H1 (cell line): ENCODE data around the gene PRDX3. TPM values are rescaled to one million over a fixed set of nuclear protein-coding genes. Genes with fewer than 3 reads are reported as not detected.

Source experiments
- CTCF ChIA-PET: fragments of 300-600 bp; sonication (Branson Sonifier 250); formaldehyde crosslinking; loops from one replicate; lab custom pipeline; 2021; ENCODE audit not compliant: partially characterized antibody; lab: Charles Lee
- POLR2A ChIA-PET: fragments of 300-600 bp; sonication (Branson Sonifier 250); formaldehyde crosslinking; loops from one replicate; lab custom pipeline; 2021; ENCODE audit warnings: inconsistent platforms; ENCODE audit not compliant: partially characterized antibody; lab: Charles Lee
- DNase-seq, 2 experiments: peaks; one replicate each; pipeline versions ENCODE4 v3.0.0 to v3.0.0-alpha.2; 2010 to 2022; ENCODE audit warnings: low spot score in 2 of 2, low read depth in 1 of 2, mixed read lengths in 1 of 2
- FAIRE-seq: peaks from 2 replicates; lab custom pipeline; 2011; peaks lifted over from hg19 to GRCh38; lab: Jason Lieb, UNC
- H2AFZ ChIP-seq: 2 replicates; pipeline ENCODE4 v1.8.1; 2012; ENCODE audit warnings: low read length, inconsistent platforms
- H2AK5ac ChIP-seq: 2 replicates; pipeline ENCODE4 v1.6.1; 2013; ENCODE audit warnings: low read depth, low read length
- H2BK120ac ChIP-seq: replicated peaks from 2 replicates; pipeline ENCODE3; 2013; ENCODE audit warnings: low read depth, low read length, inconsistent platforms
- H2BK12ac ChIP-seq: 2 replicates; pipeline ENCODE4 v1.6.1; 2013; ENCODE audit warnings: low read depth, low read length
- H2BK15ac ChIP-seq: 2 replicates; pipeline ENCODE4 v1.6.1; 2013; ENCODE audit warnings: low read length
- H2BK20ac ChIP-seq: 2 replicates; pipeline ENCODE4 v1.6.1; 2013; ENCODE audit warnings: low read length
- H2BK5ac ChIP-seq: 2 replicates; pipeline ENCODE4 v1.6.1; 2013; ENCODE audit warnings: low read depth, low read length
- H3K14ac ChIP-seq: 2 replicates; pipeline ENCODE4 v1.6.1; 2013; ENCODE audit warnings: inconsistent platforms; ENCODE audit not compliant: insufficient read length
- H3K18ac ChIP-seq: 2 replicates; pipeline ENCODE4 v1.6.1; 2013; ENCODE audit warnings: low read length; ENCODE audit errors: extremely low read depth
- H3K23ac ChIP-seq: 2 replicates; pipeline ENCODE4 v1.6.1; 2013; ENCODE audit warnings: inconsistent platforms; ENCODE audit not compliant: insufficient read length
- H3K23me2 ChIP-seq: 2 replicates; pipeline ENCODE4 v1.6.1; 2013; ENCODE audit warnings: low read depth, low read length
- H3K27ac ChIP-seq: 2 replicates; pipeline ENCODE4 v1.6.1; 2011; ENCODE audit warnings: low read depth, low read length, inconsistent platforms
- H3K27me3 ChIP-seq, 4 experiments: replicated peaks in 1 of 4; 1 replicate in 1 of 4; 2 replicates in 3 of 4; pipeline versions ENCODE4 v1.6.1 to v1.8.1; 2011 to 2013; ENCODE audit warnings: low read length in 3 of 4, mild to moderate bottlenecking in 3 of 4, inconsistent platforms in 2 of 4, mixed read lengths in 2 of 4, moderate library complexity in 1 of 4; ENCODE audit not compliant: control insufficient read depth in 3 of 4, insufficient read depth in 3 of 4; ENCODE audit errors: extremely low read depth in 1 of 4
- H3K36me3 ChIP-seq, 4 experiments: 2 replicates each; pipeline versions ENCODE4 v1.6.1 to v1.8.1; 2011 to 2013; ENCODE audit warnings: mild to moderate bottlenecking in 4 of 4, low read length in 3 of 4, moderate library complexity in 2 of 4, control low read depth in 1 of 4, inconsistent platforms in 1 of 4; ENCODE audit not compliant: insufficient read depth in 4 of 4, control insufficient read depth in 2 of 4
- H3K4ac ChIP-seq: replicated peaks from 2 replicates; pipeline ENCODE3; 2013; ENCODE audit warnings: low read length, low read depth, mixed read lengths, inconsistent platforms; ENCODE audit not compliant: insufficient read length
- H3K4me1 ChIP-seq, 4 experiments: replicated peaks in 1 of 4; 1 replicate in 1 of 4; 2 replicates in 3 of 4; pipeline versions ENCODE4 v1.6.1 to v1.8.1; 2011 to 2013; ENCODE audit warnings: low read length in 3 of 4, inconsistent platforms in 2 of 4, mixed read lengths in 1 of 4; ENCODE audit not compliant: insufficient read depth in 4 of 4, control insufficient read depth in 3 of 4
- H3K4me2 ChIP-seq, 2 experiments: 2 replicates each; pipeline versions ENCODE4 v1.6.1 to v1.8.1; 2011 to 2013; ENCODE audit warnings: low read depth in 2 of 2, low read length in 2 of 2, control low read depth in 1 of 2, inconsistent platforms in 1 of 2, mild to moderate bottlenecking in 1 of 2; ENCODE audit not compliant: insufficient read depth in 1 of 2
- H3K4me3 ChIP-seq, 4 experiments: fragments of 200-600, 300-600 bp in 1 of 4; sonication (generic), shearing (Covaris generic), sonication (Bioruptor Twin) in 1 of 4; 2 replicates each; pipeline versions ENCODE4 v1.5.1 to v1.8.1; 2011 to 2016; ENCODE audit warnings: low read length in 4 of 4, low read depth in 3 of 4, control low read depth in 2 of 4, inconsistent platforms in 2 of 4, mild to moderate bottlenecking in 2 of 4, mixed read lengths in 1 of 4, moderate library complexity in 1 of 4; ENCODE audit not compliant: insufficient read depth in 2 of 4; ENCODE audit errors: extremely low read depth in 1 of 4
- H3K56ac ChIP-seq: replicated peaks from 2 replicates; pipeline ENCODE3; 2013; ENCODE audit warnings: low read depth, mild to moderate bottlenecking, mixed read lengths, low read length, inconsistent platforms; ENCODE audit not compliant: insufficient read length
- H3K79me1 ChIP-seq: 2 replicates; pipeline ENCODE4 v1.6.1; 2013; ENCODE audit warnings: low read depth, low read length, control low read depth
- H3K79me2 ChIP-seq, 2 experiments: 2 replicates each; pipeline versions ENCODE4 v1.6.1 to v1.8.1; 2012 to 2013; ENCODE audit warnings: low read length in 2 of 2, mild to moderate bottlenecking in 2 of 2, inconsistent platforms in 1 of 2; ENCODE audit not compliant: insufficient read depth in 2 of 2, control insufficient read depth in 1 of 2
- H3K9ac ChIP-seq, 4 experiments: replicated peaks in 1 of 4; 1 replicate in 1 of 4; 2 replicates in 3 of 4; pipeline versions ENCODE4 v1.6.1 to v1.8.1; 2011 to 2013; ENCODE audit warnings: low read depth in 3 of 4, low read length in 3 of 4, control low read depth in 2 of 4, mild to moderate bottlenecking in 2 of 4, moderate library complexity in 2 of 4, inconsistent platforms in 1 of 4; ENCODE audit errors: extremely low read depth in 1 of 4
- H3K9me3 ChIP-seq, 2 experiments: 2 replicates each; pipeline versions ENCODE4 v1.6.1 to v1.8.1; 2012 to 2013; ENCODE audit warnings: mild to moderate bottlenecking in 2 of 2, moderate library complexity in 2 of 2, control low read depth in 1 of 2, inconsistent platforms in 1 of 2, low read depth in 1 of 2, low read length in 1 of 2, mixed read lengths in 1 of 2; ENCODE audit not compliant: insufficient read depth in 2 of 2
- H4K20me1 ChIP-seq, 2 experiments: replicated peaks in 1 of 2; 2 replicates each; pipeline versions ENCODE3 to v1.8.1; 2011 to 2013; ENCODE audit warnings: inconsistent platforms in 2 of 2, low read length in 2 of 2, mild to moderate bottlenecking in 1 of 2; ENCODE audit not compliant: insufficient read depth in 2 of 2, control insufficient read depth in 1 of 2
- H4K5ac ChIP-seq: 2 replicates; pipeline ENCODE4 v1.6.1; 2013; ENCODE audit warnings: low read length, low read depth, mixed read lengths, inconsistent platforms; ENCODE audit not compliant: insufficient read length
- H4K8ac ChIP-seq: 2 replicates; pipeline ENCODE4 v1.8.0; 2013; ENCODE audit warnings: mild to moderate bottlenecking, moderate library complexity, low read length, inconsistent platforms; ENCODE audit not compliant: insufficient read depth; ENCODE audit errors: extremely low read depth
- H4K91ac ChIP-seq: replicated peaks from 2 replicates; pipeline ENCODE3; 2013; ENCODE audit warnings: low read length, mixed read lengths, inconsistent platforms; ENCODE audit not compliant: insufficient read length
- GABPA ChIP-seq: IDR thresholded peaks from 2 replicates; pipeline ENCODE4 v1.6.1; 2011; ENCODE audit warnings: mild to moderate bottlenecking, low read length, moderate library complexity, borderline replicate concordance; ENCODE audit not compliant: insufficient read depth
- GTF2F1 ChIP-seq: IDR thresholded peaks from 2 replicates; pipeline ENCODE4 v1.6.1; 2012; ENCODE audit warnings: low read depth, low read length, improper control_type of control experiment, borderline replicate concordance
- NRF1 ChIP-seq: IDR thresholded peaks from 2 replicates; pipeline ENCODE4 v1.6.1; 2011; ENCODE audit warnings: mild to moderate bottlenecking, low read depth, low read length, improper control_type of control experiment
- POLR2AphosphoS5 ChIP-seq: IDR thresholded peaks from 2 replicates; pipeline ENCODE4 v1.6.1; 2011; ENCODE audit warnings: low read depth, low read length
- RNF2 ChIP-seq: fragments of 200-900, 300-1000 bp; sonication (generic); IDR thresholded peaks from 2 replicates; pipeline ENCODE4 v1.7.1; 2016; ENCODE audit warnings: borderline replicate concordance, low read depth, mild to moderate bottlenecking, antibody characterized with exemption, low read length; ENCODE audit not compliant: poor library complexity, severe bottlenecking; ENCODE audit errors: missing control alignments
- SAP30 ChIP-seq: fragments of 300-600 bp; sonication (generic); IDR thresholded peaks from 2 replicates; pipeline ENCODE4 v1.7.1; 2012; ENCODE audit warnings: low read length, moderate library complexity, mild to moderate bottlenecking, inconsistent platforms; ENCODE audit not compliant: insufficient read depth, insufficient replicate concordance
- SIX5 ChIP-seq: IDR thresholded peaks from 2 replicates; pipeline ENCODE4 v1.6.1; 2011; ENCODE audit warnings: mild to moderate bottlenecking, low read depth, low read length
- SP2 ChIP-seq: IDR thresholded peaks from 2 replicates; pipeline ENCODE4 v1.6.1; 2012; ENCODE audit warnings: mild to moderate bottlenecking, low read length, inconsistent platforms
- SUZ12 ChIP-seq: fragments of 200-600 bp; sonication (generic); IDR thresholded peaks from 2 replicates; pipeline ENCODE4 v1.6.1; 2012; ENCODE audit warnings: mild to moderate bottlenecking, inconsistent platforms, low read length, moderate library complexity, mixed read lengths
- WGBS, 2 experiments: shearing (Covaris generic) in 1 of 2; methylation state at CpG; one replicate each; pipeline versions ENCODE4 v1.1.6 to v1.1.7; 2013 to 2015; ENCODE audit warnings: low lambda C conversion rate in 2 of 2, mixed read lengths in 2 of 2, inconsistent platforms in 1 of 2, low coverage in 1 of 2, missing lambda C conversion rate in 1 of 2; ENCODE audit not compliant: insufficient replicate concordance in 2 of 2, insufficient coverage in 1 of 2, insufficient read length in 1 of 2; ENCODE audit errors: extremely low coverage in 1 of 2, missing lambda C conversion rate in 1 of 2; 5-methylcytosine and 5-hydroxymethylcytosine counted together
- polyA plus RNA-seq, 7 experiments: library from polyadenylated mRNA; depleted of rRNA in 3 of 7; stranded (reverse) in 5 of 7; unstranded in 2 of 7; fragments of >200 nt in 5 of 7; fragments of 200-250 nt in 2 of 7; gene quantifications; 1 replicate in 5 of 7; 2 replicates in 1 of 7; 4 replicates in 1 of 7; pipeline versions ENCODE4 v1.2.1 to v1.2.3, GENCODE V29; 2011 to 2013; ENCODE audit warnings: missing spikeins in 2 of 7, mixed read lengths in 2 of 7
- total RNA-seq: library from RNA; stranded (reverse); fragmentation: NEBNext Ultra II Directional; extraction: Animal tissue kit (Norgen Biotek cat#: 25700); gene quantifications from 2 replicates; pipeline ENCODE4 v1.2.1, GENCODE V29; 2021
- TF ChIP-seq, protein P1 (sequence below), 3 experiments: IDR thresholded peaks; 1 replicate in 2 of 3; 2 replicates in 1 of 3; pipeline versions ENCODE4 v1.5.1 to v1.6.1; 2011; ENCODE audit warnings: low read length in 3 of 3, mild to moderate bottlenecking in 3 of 3, inconsistent platforms in 2 of 3, low read depth in 1 of 3, moderate library complexity in 1 of 3; ENCODE audit not compliant: insufficient read depth in 1 of 3; ENCODE audit errors: control extremely low read depth in 1 of 3

Gene PRDX3
- total and polyA plus RNA-seq, 2 of the 8 experiments (the other 6 are each of a cell fraction or from before 2014, with no cell fraction given), result 201 to 208 TPM

DNA sequence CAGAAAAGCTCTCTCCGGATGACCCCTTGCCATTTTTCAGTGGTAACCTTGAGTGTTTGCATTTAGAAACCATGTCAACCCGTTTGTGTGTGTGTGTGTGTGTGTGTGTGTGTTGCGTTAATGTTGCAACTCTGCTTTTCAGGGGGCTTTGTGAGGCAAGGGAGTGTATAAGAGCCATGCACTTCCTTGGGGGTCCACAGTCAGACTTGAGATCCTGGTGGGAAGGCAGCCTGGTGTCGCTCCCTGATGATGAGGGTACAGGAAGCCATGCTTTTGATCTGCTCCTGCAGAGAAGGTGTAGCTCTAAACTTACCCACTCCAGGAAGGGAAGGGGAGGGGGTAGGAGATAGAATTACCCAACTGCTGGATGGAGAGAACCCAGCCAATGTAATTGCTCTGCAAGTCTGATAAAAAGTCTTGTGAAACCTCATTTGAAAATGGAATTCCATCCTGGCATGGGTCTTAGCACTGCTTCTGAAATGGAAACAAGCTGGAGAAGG lies 39.4 kb upstream of the PRDX3 start:
- WGBS, 2 experiments, result 75% methylated on average over 4 of the region's 4 CpGs; no CpG with 5 or more reads in 1 of the 2 experiments
- TF ChIP-seq NRF1, result no peak
- no peak for TF ChIP-seq GTF2F1
- TF ChIP-seq SAP30, result no peak
- TF ChIP-seq RNF2, result no peak
- TF ChIP-seq, protein P1, sequence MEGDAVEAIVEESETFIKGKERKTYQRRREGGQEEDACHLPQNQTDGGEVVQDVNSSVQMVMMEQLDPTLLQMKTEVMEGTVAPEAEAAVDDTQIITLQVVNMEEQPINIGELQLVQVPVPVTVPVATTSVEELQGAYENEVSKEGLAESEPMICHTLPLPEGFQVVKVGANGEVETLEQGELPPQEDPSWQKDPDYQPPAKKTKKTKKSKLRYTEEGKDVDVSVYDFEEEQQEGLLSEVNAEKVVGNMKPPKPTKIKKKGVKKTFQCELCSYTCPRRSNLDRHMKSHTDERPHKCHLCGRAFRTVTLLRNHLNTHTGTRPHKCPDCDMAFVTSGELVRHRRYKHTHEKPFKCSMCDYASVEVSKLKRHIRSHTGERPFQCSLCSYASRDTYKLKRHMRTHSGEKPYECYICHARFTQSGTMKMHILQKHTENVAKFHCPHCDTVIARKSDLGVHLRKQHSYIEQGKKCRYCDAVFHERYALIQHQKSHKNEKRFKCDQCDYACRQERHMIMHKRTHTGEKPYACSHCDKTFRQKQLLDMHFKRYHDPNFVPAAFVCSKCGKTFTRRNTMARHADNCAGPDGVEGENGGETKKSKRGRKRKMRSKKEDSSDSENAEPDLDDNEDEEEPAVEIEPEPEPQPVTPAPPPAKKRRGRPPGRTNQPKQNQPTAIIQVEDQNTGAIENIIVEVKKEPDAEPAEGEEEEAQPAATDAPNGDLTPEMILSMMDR (IDR thresholded peaks at IDR 0.05; ENCODE audit: control extremely low read depth in 1 of 3, insufficient read depth in 1 of 3, low read depth in 1 of 3, low read length in 3 of 3), result no peak
- TF ChIP-seq POLR2AphosphoS5, result no peak
- no peak for TF ChIP-seq SP2
- no peak for TF ChIP-seq SIX5
- TF ChIP-seq GABPA, result no peak
- TF ChIP-seq SUZ12, result no peak

More for the DNA sequence above, 39.4 kb upstream of the PRDX3 start:
- Histone ChIP-seq H3K27ac (no peak overlapping the region), H3K4me3 (no peak overlapping the region), H2BK5ac (no peak overlapping the region; the same call in 1 of the 2 replicates), H4K8ac (no peak overlapping the region), H3K14ac (no peak overlapping the region), H4K20me1 (no peaks in the 10 kb centered on the region), H3K79me1 (no peaks in the 10 kb centered on the region), H4K91ac (no peak overlapping the region), H3K36me3 (no peaks in the 10 kb centered on the region), H3K9me3 (no peaks in the 10 kb centered on the region), H2AFZ (no peak overlapping the region), H3K4ac (no peak overlapping the region), H3K23me2 (no peaks in the 10 kb centered on the region), H3K18ac (no peak overlapping the region), H3K9ac (no peak overlapping the region), H2BK20ac (no peak overlapping the region), H3K23ac (no peak overlapping the region), H2AK5ac (no peak overlapping the region), H2BK15ac (peak overlapping the region; percentile 65; the same call in 1 of the 2 replicates), H2BK120ac (no peak overlapping the region), H4K5ac (no peak overlapping the region), H3K4me1 (peaks cover 2 to 24% (median 11%) of the 10 kb centered on the region in 4 experiments; a peak in 6 of 7 replicates), H3K79me2 (no peaks in the 10 kb centered on the region), H3K27me3 (peaks cover 0 to 2% (median 0%) of the 10 kb centered on the region in 4 experiments; a peak in 1 of 7 replicates), H3K56ac (no peak overlapping the region), H2BK12ac (no peak overlapping the region), H3K4me2 (no peak overlapping the region; a peak in 1 of 4 replicates)
- ChIA-PET CTCF (interaction anchor here (0.6 to 1.7 kb wide), 9 partner anchors 9 to 188 kb away, joined by 3 to 10 read pairs (median 3); partner anchors contain the start of gene GRK5), POLR2A (interaction anchor here (0.9 kb wide), 1 partner anchor 11 kb away, joined by 3 read pairs; the partner anchor contains the start of gene GRK5)
- DNase-seq (no peak), FAIRE-seq (no peak)
